CD4-positive, alpha-beta T cell treated with Interleukin-21 for 1 hour (primary cell): ENCODE measurements around the gene DUSP23.
A peak's percentile ranks its signal among the peaks of the same experiment; 100 is the strongest.

Source experiments
- DNase-seq: peaks from one replicate; pipeline ENCODE4 v3.0.0-alpha.2; 2020

Gene DUSP23

GRCh38 chr1:159786966-159787365 is 6.2 kb downstream of the DUSP23 start:
- no peak for DNase-seq

- peak; percentile 36 for DNase-seq
Observed at GRCh38 chr1:159790237-159790917, 9.6 kb downstream of the DUSP23 start.

- DNase-seq = no peak
Observed at GRCh38 chr1:159791031-159791430, 10.3 kb downstream of the DUSP23 start.

- DNase-seq = no peak
Observed at GRCh38 chr1:159791461-159791860, 10.7 kb downstream of the DUSP23 start.

GRCh38 chr1:159795534-159795933 is 14.8 kb downstream of the DUSP23 start:
- DNase-seq = no peak

- DNase-seq = peak; percentile 62
Observed at GRCh38 chr1:159798893-159799292, 18.1 kb downstream of the DUSP23 start.

- DNase-seq = no peak
Observed at GRCh38 chr1:159799446-159799985, 18.8 kb downstream of the DUSP23 start.

- peak; percentile 59 for DNase-seq
Observed at GRCh38 chr1:159800177-159800930, 19.6 kb downstream of the DUSP23 start.

- no peak for DNase-seq
Observed at GRCh38 chr1:159802111-159802510, 21.3 kb downstream of the DUSP23 start, which contains the start of gene FCRL6. Gene FCRL6, plus strand, starts transcription at chr1:159802360. Its CDS starts 65 bp downstream, at chr1:159802425.

- no peak for DNase-seq
Observed at GRCh38 chr1:159803956-159804689, 23.4 kb downstream of the DUSP23 start.

- no peak for DNase-seq
Observed at GRCh38 chr1:159804924-159805323, 24.2 kb downstream of the DUSP23 start.

GRCh38 chr1:159815926-159816325 is 35.2 kb downstream of the DUSP23 start:
- DNase-seq = no peak

GRCh38 chr1:159817276-159818041 is 36.7 kb downstream of the DUSP23 start:
- DNase-seq = no peak

GRCh38 chr1:159821171-159821867 is 40.6 kb downstream of the DUSP23 start:
- no peak for DNase-seq

GRCh38 chr1:159823406-159823805 is 42.6 kb downstream of the DUSP23 start:
- DNase-seq = no peak

- DNase-seq = no peak
Observed at GRCh38 chr1:159825564-159825963, 44.8 kb downstream of the DUSP23 start.

- DNase-seq = peak; percentile 61
Observed at GRCh38 chr1:159826441-159827101, 45.8 kb downstream of the DUSP23 start, which contains the start of gene SLAMF8. Gene SLAMF8, plus strand, starts transcription at chr1:159826873. Its CDS starts 26 bp downstream, at chr1:159826899.

- DNase-seq = no peak
Observed at GRCh38 chr1:159827102-159827490, 46.3 kb downstream of the DUSP23 start.

- DNase-seq = peak; percentile 58
Observed at GRCh38 chr1:159827549-159827948, 46.8 kb downstream of the DUSP23 start.

GRCh38 chr1:159828176-159828575 is 47.4 kb downstream of the DUSP23 start:
- DNase-seq = no peak
